K562 (cell line): ENCODE data around the gene NPAS3. TPM values are rescaled to one million over a fixed set of nuclear protein-coding genes. Genes with fewer than 3 reads are reported as not detected.

Experiments
- ATAC-seq: fragments of 200-7000 bp; cut with Tn5 transposase; 3 replicates; pipeline ENCODE4 v1.9.1; 2020; ENCODE audit warnings: moderate library complexity
- BruUV-seq: library from RNA; stranded (reverse); fragments of 400-500 nt; replicated peaks from 2 replicates; lab custom pipeline; 2021; lab: Mats Ljungman, UMichigan
- CTCF ChIA-PET: fragments of 300-600 bp; formaldehyde crosslinking; extraction: SDS; loops from one replicate; lab custom pipeline; 2021; ENCODE audit warnings: low intra/inter-chr PET ratio; lab: Yijun Ruan, JAX
- POLR2A ChIA-PET: fragments of 300-600, 350-650 bp; sonication (Branson Sonifier 250); formaldehyde crosslinking; extraction: SDS; loops from one replicate; lab custom pipeline; 2021; ENCODE audit warnings: antibody characterized with exemption, inconsistent platforms; lab: Yijun Ruan, JAX
- DNase-seq, 4 experiments: peaks; one replicate each; pipeline versions ENCODE4 v3.0.0 to v3.0.0-alpha.2; 2011 to 2018; ENCODE audit warnings: low spot score in 3 of 4, mixed read lengths in 3 of 4; ENCODE audit errors: extremely low read depth in 1 of 4
- FAIRE-seq: peaks from 2 replicates; lab custom pipeline; 2011; peaks lifted over from hg19 to GRCh38; lab: Jason Lieb, UNC
- H2AFZ ChIP-seq: 2 replicates; pipeline ENCODE4 v1.6.0; 2011; ENCODE audit warnings: low read depth, low read length, control low read depth, inconsistent platforms
- H3K27ac ChIP-seq: fragments of 200-600 bp; 3 replicates; pipeline ENCODE4 v1.8.0; 2011; ENCODE audit warnings: low read depth, mild to moderate bottlenecking, control low read depth, inconsistent platforms, low read length, moderate library complexity, mixed read lengths; ENCODE audit errors: extremely low read depth
- H3K27me3 ChIP-seq, 2 experiments: fragments of 300-600 bp in 1 of 2; 2 replicates in 1 of 2; 3 replicates in 1 of 2; pipeline versions ENCODE4 v1.6.0 to v1.8.0; 2011; ENCODE audit warnings: inconsistent platforms in 2 of 2, low read length in 2 of 2, mild to moderate bottlenecking in 1 of 2, mixed read lengths in 1 of 2, moderate library complexity in 1 of 2; ENCODE audit not compliant: control insufficient read depth in 2 of 2, insufficient read depth in 2 of 2
- H3K36me3 ChIP-seq: fragments of 300-600 bp; 3 replicates; pipeline ENCODE4 v1.8.0; 2011; ENCODE audit warnings: mild to moderate bottlenecking, low read length, inconsistent platforms; ENCODE audit not compliant: control insufficient read depth, insufficient read depth
- H3K4me1 ChIP-seq, 2 experiments: fragments of 200-600 bp in 1 of 2; replicated peaks in 1 of 2; 2 replicates in 1 of 2; 3 replicates in 1 of 2; pipeline versions ENCODE4 v1.5.1 to v1.8.0; 2011; ENCODE audit warnings: inconsistent platforms in 2 of 2, low read length in 2 of 2, mild to moderate bottlenecking in 1 of 2, mixed read lengths in 1 of 2, moderate library complexity in 1 of 2; ENCODE audit not compliant: control insufficient read depth in 2 of 2, insufficient read depth in 2 of 2
- H3K4me2 ChIP-seq: 2 replicates; pipeline ENCODE4 v1.6.1; 2011; ENCODE audit warnings: low read length, control low read depth, inconsistent platforms, mixed read lengths; ENCODE audit not compliant: insufficient read depth
- H3K4me3 ChIP-seq: fragments of 200-600 bp; sonication (generic), shearing (Covaris generic); 2 replicates; pipeline ENCODE4 v1.5.1; 2016; ENCODE audit warnings: control low read depth, inconsistent platforms
- H3K79me2 ChIP-seq: fragments of 200-600 bp; 3 replicates; pipeline ENCODE4 v1.8.0; 2011; ENCODE audit warnings: low read length, inconsistent platforms; ENCODE audit not compliant: control insufficient read depth, insufficient read depth
- H3K9ac ChIP-seq, 2 experiments: 2 replicates each; pipeline versions ENCODE4 v1.6.0 to v1.6.1; 2011; ENCODE audit warnings: low read depth in 2 of 2, low read length in 2 of 2, control low read depth in 1 of 2, inconsistent platforms in 1 of 2, mild to moderate bottlenecking in 1 of 2, mixed read lengths in 1 of 2; ENCODE audit not compliant: insufficient read depth in 1 of 2
- H3K9me1 ChIP-seq: one replicate; pipeline ENCODE4 v1.6.0; 2011; ENCODE audit warnings: inconsistent platforms, mild to moderate bottlenecking, low read length, moderate library complexity; ENCODE audit not compliant: control insufficient read depth, insufficient read depth
- H3K9me3 ChIP-seq: replicated peaks from 2 replicates; pipeline ENCODE4 v1.5.1; 2011; ENCODE audit warnings: low read depth, low read length, inconsistent platforms; ENCODE audit not compliant: control insufficient read depth, insufficient read depth
- H4K20me1 ChIP-seq: replicated peaks from 2 replicates; pipeline ENCODE4 v1.6.1; 2011; ENCODE audit warnings: low read length, inconsistent platforms, mixed read lengths; ENCODE audit not compliant: control insufficient read depth, insufficient read depth
- DACH1 ChIP-seq: fragments of 450-650 bp; IDR thresholded peaks from 2 replicates; pipeline ENCODE4 v1.6.1; 2018; ENCODE audit not compliant: partially characterized antibody
- ETS2 ChIP-seq: IDR thresholded peaks from 2 replicates; pipeline ENCODE4 v1.6.1; 2016; ENCODE audit warnings: borderline replicate concordance, missing genetic modification characterization, mild to moderate bottlenecking, moderate library complexity, missing compliant biosample characterization; ENCODE audit not compliant: poor library complexity, severe bottlenecking
- FOS ChIP-seq: IDR thresholded peaks from 3 replicates; pipeline ENCODE4 v1.6.1; 2011; ENCODE audit not compliant: insufficient read length; ENCODE audit errors: extremely low read depth
- FOXJ2 ChIP-seq: fragments of 200-800 bp; sonication (Bioruptor generic); IDR thresholded peaks from 2 replicates; pipeline ENCODE4 v1.6.1; 2016; ENCODE audit warnings: missing genetic modification characterization, missing compliant biosample characterization
- HNRNPK ChIP-seq: fragments of 200-400 bp; formaldehyde crosslinking; IDR thresholded peaks from one replicate; pipeline ENCODE4 v1.6.1; 2018; ENCODE audit warnings: mild to moderate bottlenecking, low read depth, low read length; ENCODE audit not compliant: poor library complexity, severe bottlenecking
- KDM5B ChIP-seq: fragments of 200-600 bp; sonication (generic); IDR thresholded peaks from 2 replicates; pipeline ENCODE4 v1.6.1; 2012; ENCODE audit warnings: low read depth, mild to moderate bottlenecking, moderate library complexity, low read length, control low read depth, inconsistent platforms; ENCODE audit not compliant: insufficient replicate concordance
- KLF10 ChIP-seq: fragments of 250-450 bp; sonication (Bioruptor Pico); IDR thresholded peaks from 2 replicates; pipeline ENCODE4 v1.6.1; 2021; ENCODE audit warnings: matching md5 sums
- LEF1 ChIP-seq: fragments of 450-650 bp; IDR thresholded peaks from 2 replicates; pipeline ENCODE4 v1.6.1; 2016; ENCODE audit warnings: mild to moderate bottlenecking
- MCM5 ChIP-seq: fragments of 450-650 bp; IDR thresholded peaks from 2 replicates; pipeline ENCODE4 v1.6.1; 2016; ENCODE audit warnings: low read depth
- RBM14 ChIP-seq: fragments of 200-400 bp; formaldehyde crosslinking; IDR thresholded peaks from 2 replicates; pipeline ENCODE4 v1.6.1; 2018; ENCODE audit warnings: low read depth, mild to moderate bottlenecking, low read length, moderate library complexity, borderline replicate concordance; ENCODE audit not compliant: insufficient read depth
- RBM34 ChIP-seq: fragments of 200-400 bp; formaldehyde crosslinking; IDR thresholded peaks from 2 replicates; pipeline ENCODE4 v1.6.1; 2018; ENCODE audit warnings: low read length, borderline replicate concordance; ENCODE audit not compliant: insufficient read depth
- RUNX1 ChIP-seq: sonication (generic); IDR thresholded peaks from 2 replicates; pipeline ENCODE4 v1.6.1; 2016; ENCODE audit warnings: antibody characterized with exemption, low read depth
- TCF3 ChIP-seq: sonication (generic); formaldehyde crosslinking; IDR thresholded peaks from 2 replicates; pipeline ENCODE4 v1.4.0; 2020; ENCODE audit warnings: mild to moderate bottlenecking, missing genetic modification reagents
- YBX1 ChIP-seq: fragments of 450-650 bp; IDR thresholded peaks from 2 replicates; pipeline ENCODE4 v1.7.1; 2016; ENCODE audit warnings: mild to moderate bottlenecking
- ZC3H4 ChIP-seq: sonication (generic); formaldehyde crosslinking; IDR thresholded peaks from 2 replicates; pipeline ENCODE4 v1.9.0; 2021; ENCODE audit warnings: missing genetic modification reagents, borderline replicate concordance
- WGBS: fragments of 100-300 bp; shearing (Covaris generic); methylation state at CpG from one replicate; pipeline ENCODE4 v1.1.6; 2016; ENCODE audit warnings: low coverage, mixed read lengths; ENCODE audit not compliant: insufficient coverage; ENCODE audit errors: missing lambda C conversion rate; 5-methylcytosine and 5-hydroxymethylcytosine counted together
- in situ Hi-C: fragments of 300-500 bp; cut with MboI; formaldehyde crosslinking; loops from 4 replicates; pipeline ENCODE4 v1.15.0; 2018; ENCODE audit warnings: inconsistent platforms, mixed read lengths
- intact Hi-C: fragments of 100-400 bp; cut with micrococcal nuclease; formaldehyde crosslinking; loops from 2 replicates; pipeline ENCODE4 v1.14.2; 2022
- polyA plus RNA-seq, 8 experiments: library from polyadenylated mRNA; depleted of rRNA in 4 of 8; stranded (reverse) in 5 of 8; unstranded in 3 of 8; fragments of >200 nt; fragmentation: Nextera tagmentation in 2 of 8; fragmentation: Illumina TruSeq in 1 of 8; extraction: Ambion mirVana in 2 of 8; extraction: Trizol in 1 of 8; gene quantifications; 2 replicates each; pipeline versions ENCODE4 v1.2.1 to v1.2.3, GENCODE V29; 2011 to 2014; ENCODE audit warnings: inconsistent platforms in 1 of 8, missing spikeins in 1 of 8
- total RNA-seq, 7 experiments: library from RNA; depleted of rRNA in 6 of 7; stranded (reverse); fragments of >200 nt in 6 of 7; fragmentation: Illumina TruSeq in 2 of 7; extraction: Trizol in 2 of 7; gene quantifications; 2 replicates each; pipeline versions ENCODE4 v1.2.1 to v1.2.3, GENCODE V29; 2011 to 2021; ENCODE audit warnings: low replicate concordance in 1 of 7
- TF ChIP-seq, protein P1 (sequence below): fragments of 250-450 bp; sonication (Bioruptor Pico); IDR thresholded peaks from 2 replicates; pipeline ENCODE4 v1.4.0; 2020; ENCODE audit warnings: mild to moderate bottlenecking, moderate library complexity
- TF ChIP-seq, protein P2 (sequence below), 2 experiments: IDR thresholded peaks; 2 replicates each; pipeline ENCODE4 v1.6.1; 2012; ENCODE audit warnings: improper control_type of control experiment in 2 of 2, low read depth in 2 of 2, low read length in 2 of 2, borderline replicate concordance in 1 of 2

Gene NPAS3
- total and polyA plus RNA-seq, 9 of the 15 experiments (the other 6 are each of a cell fraction or from before 2014, with no cell fraction given): 0.04 TPM; not detected in 8

DNA sequence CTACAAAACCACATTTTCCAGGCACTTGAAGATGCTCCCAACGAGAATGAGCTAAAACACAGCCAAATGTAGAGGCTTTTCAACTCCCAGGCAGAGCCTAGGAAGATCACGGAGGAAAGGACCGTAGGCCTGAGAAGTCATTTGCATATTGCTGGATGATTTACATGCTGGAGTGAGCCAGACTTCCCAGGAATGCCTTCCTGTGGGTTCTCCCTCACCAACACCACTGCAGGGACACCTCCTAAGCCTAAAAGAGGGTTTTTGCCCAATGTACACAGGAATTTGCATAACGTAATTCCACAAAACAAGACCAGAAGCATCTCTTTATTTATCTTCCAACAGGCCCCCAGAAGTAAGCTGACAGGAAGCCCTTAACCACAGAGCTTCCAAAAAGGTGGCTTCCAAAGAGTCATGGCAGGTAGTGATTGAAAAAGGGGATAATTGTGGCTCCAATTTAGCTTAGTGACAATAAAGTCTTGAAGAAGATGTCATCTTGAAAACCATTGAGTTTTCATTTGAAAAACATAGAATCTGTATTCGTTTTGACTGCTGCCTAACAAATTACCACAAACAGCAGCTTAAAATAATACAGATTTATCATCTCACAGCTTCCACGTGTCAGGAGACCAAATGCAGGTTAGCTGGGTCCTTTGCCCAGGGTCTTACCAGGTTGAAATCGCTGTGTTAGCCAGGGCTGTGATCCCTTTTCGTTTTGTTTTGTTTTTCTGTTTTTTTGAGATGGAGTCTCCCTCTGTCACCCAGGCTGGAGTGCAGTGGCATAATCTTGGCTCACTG, 896.0 kb downstream of the NPAS3 start (continued):
- TF ChIP-seq, protein P1, sequence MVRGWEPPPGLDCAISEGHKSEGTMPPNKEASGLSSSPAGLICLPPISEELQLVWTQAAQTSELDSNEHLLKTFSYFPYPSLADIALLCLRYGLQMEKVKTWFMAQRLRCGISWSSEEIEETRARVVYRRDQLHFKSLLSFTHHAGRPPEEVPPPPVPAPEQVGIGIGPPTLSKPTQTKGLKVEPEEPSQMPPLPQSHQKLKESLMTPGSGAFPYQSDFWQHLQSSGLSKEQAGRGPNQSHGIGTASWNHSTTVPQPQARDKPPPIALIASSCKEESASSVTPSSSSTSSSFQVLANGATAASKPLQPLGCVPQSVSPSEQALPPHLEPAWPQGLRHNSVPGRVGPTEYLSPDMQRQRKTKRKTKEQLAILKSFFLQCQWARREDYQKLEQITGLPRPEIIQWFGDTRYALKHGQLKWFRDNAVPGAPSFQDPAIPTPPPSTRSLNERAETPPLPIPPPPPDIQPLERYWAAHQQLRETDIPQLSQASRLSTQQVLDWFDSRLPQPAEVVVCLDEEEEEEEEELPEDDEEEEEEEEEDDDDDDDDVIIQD: no peak
- TF ChIP-seq KDM5B (no peak), ETS2 (tag) (no peak)
- TF ChIP-seq, all 486 proteins: peak for 0

DNA sequence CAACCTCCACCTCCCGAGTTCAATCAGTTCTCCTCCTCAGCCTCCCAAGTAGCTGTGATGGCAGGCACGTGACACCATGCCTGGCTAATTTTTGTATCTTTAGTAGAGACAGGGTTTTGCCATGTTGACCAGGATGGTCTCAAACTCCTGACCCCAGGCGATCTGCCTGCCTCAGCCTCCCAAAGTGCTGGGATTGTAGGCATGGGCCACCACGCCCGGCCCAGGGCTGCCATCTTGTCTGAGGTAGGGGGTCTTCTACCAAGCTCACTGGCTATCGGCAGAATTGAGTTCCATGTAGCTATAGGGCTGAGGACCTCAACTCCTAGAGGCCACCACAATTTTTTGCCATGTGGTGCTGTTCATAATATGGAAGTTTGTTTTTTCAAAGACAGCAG, 896.6 kb downstream of the NPAS3 start:
- H4K20me1 ChIP-seq: no peaks in the 10 kb centered on the region
- CTCF ChIA-PET: no interaction called here
- H3K9me1 ChIP-seq: no peaks in the 10 kb centered on the region
- no peaks in the 10 kb centered on the region for H3K27me3 ChIP-seq
- in situ Hi-C loops: loop anchor here (10.0 kb wide), 1 partner anchor 260 kb away; no protein-coding TSS in a partner anchor
- no peak overlapping the region for H3K4me2 ChIP-seq
- intact Hi-C loops: loop anchor here (5.0 kb wide), 1 partner anchor 392 kb away; no protein-coding TSS in a partner anchor
- H3K4me1 ChIP-seq: peaks cover 5 to 20% of the 10 kb centered on the region in 2 experiments; a peak in 4 of 5 replicates
- H3K27ac ChIP-seq: no peak overlapping the region
- no peak for ATAC-seq
- POLR2A ChIA-PET: interaction anchor here (0.6 kb wide), 2 partner anchors 116 to 190 kb away, joined by 3 read pairs; partner anchors contain the start of gene EGLN3
- no peak for DNase-seq
- no peak for FAIRE-seq
- no peak overlapping the region for H2AFZ ChIP-seq
- WGBS: 73% methylated on average over 3 of the region's 6 CpGs
- H3K9me3 ChIP-seq: no peaks in the 10 kb centered on the region
- no peaks in the 10 kb centered on the region for H3K79me2 ChIP-seq
- no peak overlapping the region for H3K4me3 ChIP-seq
- no peak overlapping the region for H3K9ac ChIP-seq
- no TSS peak for BruUV-seq
- no peaks in the 10 kb centered on the region for H3K36me3 ChIP-seq
- no peak for TF ChIP-seq YBX1
- TF ChIP-seq LEF1: no peak
- TF ChIP-seq ZC3H4: no peak
- TF ChIP-seq RBM34: no peak
- no peak for TF ChIP-seq MCM5
- no peak for TF ChIP-seq TCF3
- TF ChIP-seq RBM14: no peak
- no peak for TF ChIP-seq HNRNPK
- TF ChIP-seq FOXJ2 (tag): no peak
- TF ChIP-seq FOS: no peak
- no peak for TF ChIP-seq RUNX1
- no peak for TF ChIP-seq DACH1
- TF ChIP-seq, protein P2, sequence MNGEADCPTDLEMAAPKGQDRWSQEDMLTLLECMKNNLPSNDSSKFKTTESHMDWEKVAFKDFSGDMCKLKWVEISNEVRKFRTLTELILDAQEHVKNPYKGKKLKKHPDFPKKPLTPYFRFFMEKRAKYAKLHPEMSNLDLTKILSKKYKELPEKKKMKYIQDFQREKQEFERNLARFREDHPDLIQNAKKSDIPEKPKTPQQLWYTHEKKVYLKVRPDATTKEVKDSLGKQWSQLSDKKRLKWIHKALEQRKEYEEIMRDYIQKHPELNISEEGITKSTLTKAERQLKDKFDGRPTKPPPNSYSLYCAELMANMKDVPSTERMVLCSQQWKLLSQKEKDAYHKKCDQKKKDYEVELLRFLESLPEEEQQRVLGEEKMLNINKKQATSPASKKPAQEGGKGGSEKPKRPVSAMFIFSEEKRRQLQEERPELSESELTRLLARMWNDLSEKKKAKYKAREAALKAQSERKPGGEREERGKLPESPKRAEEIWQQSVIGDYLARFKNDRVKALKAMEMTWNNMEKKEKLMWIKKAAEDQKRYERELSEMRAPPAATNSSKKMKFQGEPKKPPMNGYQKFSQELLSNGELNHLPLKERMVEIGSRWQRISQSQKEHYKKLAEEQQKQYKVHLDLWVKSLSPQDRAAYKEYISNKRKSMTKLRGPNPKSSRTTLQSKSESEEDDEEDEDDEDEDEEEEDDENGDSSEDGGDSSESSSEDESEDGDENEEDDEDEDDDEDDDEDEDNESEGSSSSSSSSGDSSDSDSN (IDR thresholded peaks at IDR 0.05; ENCODE audit: borderline replicate concordance in 1 of 2, low read depth in 2 of 2, low read length in 2 of 2): no peak
- no peak for TF ChIP-seq KLF10 (CRISPR knock-in tag)
